Osteoblast (primary cell): ENCODE results near the gene TCF7L2. TPM values are rescaled to one million over a fixed set of nuclear protein-coding genes. Genes with fewer than 3 reads are reported as not detected.

Experiments used
- DNase-seq: peaks from one replicate; pipeline ENCODE4 v3.0.0; 2011; ENCODE audit warnings: low spot score, mixed read lengths; ENCODE audit not compliant: insufficient read length; ENCODE audit errors: missing footprints
- H2AFZ ChIP-seq: 2 replicates; pipeline ENCODE4 v1.6.0; 2011; ENCODE audit warnings: mild to moderate bottlenecking, low read length
- H3K27ac ChIP-seq: 2 replicates; pipeline ENCODE4 v1.5.1; 2011; ENCODE audit warnings: mild to moderate bottlenecking, low read depth, low read length, moderate library complexity
- H3K27me3 ChIP-seq: 2 replicates; pipeline ENCODE4 v1.6.0; 2012; ENCODE audit warnings: mild to moderate bottlenecking, control low read depth, inconsistent platforms, low read length, moderate library complexity; ENCODE audit not compliant: insufficient read depth
- H3K36me3 ChIP-seq: 2 replicates; pipeline ENCODE4 v1.5.1; 2011; ENCODE audit warnings: mild to moderate bottlenecking, low read length, control low read depth, moderate library complexity; ENCODE audit not compliant: insufficient read depth
- H3K4me1 ChIP-seq: 2 replicates; pipeline ENCODE4 v1.5.1; 2011; ENCODE audit warnings: mild to moderate bottlenecking, low read length, control low read depth, moderate library complexity; ENCODE audit not compliant: insufficient read depth
- H3K4me2 ChIP-seq: 2 replicates; pipeline ENCODE4 v1.6.0; 2011; ENCODE audit warnings: mild to moderate bottlenecking, low read length; ENCODE audit not compliant: insufficient read depth
- H3K4me3 ChIP-seq: fragments of 200-600 bp; sonication (generic); 3 replicates; pipeline ENCODE4 v1.5.1; 2012; ENCODE audit warnings: mild to moderate bottlenecking, low read length, inconsistent platforms; ENCODE audit not compliant: insufficient read depth
- H3K79me2 ChIP-seq: 2 replicates; pipeline ENCODE4 v1.6.0; 2012; ENCODE audit warnings: mild to moderate bottlenecking, low read length, control low read depth, inconsistent platforms; ENCODE audit not compliant: insufficient read depth
- H3K9me3 ChIP-seq: 2 replicates; pipeline ENCODE4 v1.5.1; 2011; ENCODE audit warnings: low read depth, low read length, control low read depth
- H4K20me1 ChIP-seq: 2 replicates; pipeline ENCODE4 v1.6.0; 2012; ENCODE audit warnings: mild to moderate bottlenecking, low read length, control low read depth; ENCODE audit not compliant: insufficient read depth
- total RNA-seq: library from RNA; depleted of rRNA; stranded (reverse); fragments of >200 nt; gene quantifications from 2 replicates; pipeline ENCODE4 v1.2.3, GENCODE V29; 2012
- TF ChIP-seq, protein P1 (sequence below): IDR thresholded peaks from 2 replicates; pipeline ENCODE4 v1.5.1; 2011; ENCODE audit warnings: mild to moderate bottlenecking, low read depth, low read length, moderate library complexity; ENCODE audit errors: extremely low read depth

The TCF7L2 gene
- total RNA-seq, 1 donor = 9.0 TPM

DNA sequence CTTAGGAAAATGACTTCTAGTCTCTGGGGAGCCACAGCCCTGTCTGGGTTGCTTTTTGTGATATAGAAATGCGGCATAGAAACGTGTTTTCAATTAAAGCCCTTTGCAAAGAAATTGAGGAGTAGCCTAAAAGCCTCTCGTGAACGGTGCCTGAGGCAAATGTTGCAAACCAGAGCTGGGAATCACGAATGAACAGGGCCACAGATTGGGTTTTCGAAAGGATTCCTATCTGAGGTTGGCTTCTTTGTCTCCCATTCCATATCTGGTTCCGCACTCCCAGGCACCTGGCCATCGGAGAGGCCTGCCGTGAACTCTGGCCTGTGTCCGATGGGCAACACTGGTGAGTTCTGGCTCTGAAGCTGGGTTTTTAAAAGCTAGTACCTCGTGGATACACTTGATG, 221.6 kb downstream of the TCF7L2 start:
- H4K20me1 ChIP-seq = no peaks in the 10 kb centered on the region
- no peaks in the 10 kb centered on the region for H3K36me3 ChIP-seq
- no peaks in the 10 kb centered on the region for H3K27me3 ChIP-seq
- no peak overlapping the region for H3K27ac ChIP-seq
- no peak overlapping the region for H3K4me2 ChIP-seq
- no peaks in the 10 kb centered on the region for H3K4me1 ChIP-seq
- H2AFZ ChIP-seq = no peak overlapping the region
- H3K9me3 ChIP-seq = no peaks in the 10 kb centered on the region
- no peak for DNase-seq
- no peak overlapping the region for H3K4me3 ChIP-seq
- H3K79me2 ChIP-seq = no peaks in the 10 kb centered on the region
- TF ChIP-seq, protein P1, sequence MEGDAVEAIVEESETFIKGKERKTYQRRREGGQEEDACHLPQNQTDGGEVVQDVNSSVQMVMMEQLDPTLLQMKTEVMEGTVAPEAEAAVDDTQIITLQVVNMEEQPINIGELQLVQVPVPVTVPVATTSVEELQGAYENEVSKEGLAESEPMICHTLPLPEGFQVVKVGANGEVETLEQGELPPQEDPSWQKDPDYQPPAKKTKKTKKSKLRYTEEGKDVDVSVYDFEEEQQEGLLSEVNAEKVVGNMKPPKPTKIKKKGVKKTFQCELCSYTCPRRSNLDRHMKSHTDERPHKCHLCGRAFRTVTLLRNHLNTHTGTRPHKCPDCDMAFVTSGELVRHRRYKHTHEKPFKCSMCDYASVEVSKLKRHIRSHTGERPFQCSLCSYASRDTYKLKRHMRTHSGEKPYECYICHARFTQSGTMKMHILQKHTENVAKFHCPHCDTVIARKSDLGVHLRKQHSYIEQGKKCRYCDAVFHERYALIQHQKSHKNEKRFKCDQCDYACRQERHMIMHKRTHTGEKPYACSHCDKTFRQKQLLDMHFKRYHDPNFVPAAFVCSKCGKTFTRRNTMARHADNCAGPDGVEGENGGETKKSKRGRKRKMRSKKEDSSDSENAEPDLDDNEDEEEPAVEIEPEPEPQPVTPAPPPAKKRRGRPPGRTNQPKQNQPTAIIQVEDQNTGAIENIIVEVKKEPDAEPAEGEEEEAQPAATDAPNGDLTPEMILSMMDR = no peak

DNA sequence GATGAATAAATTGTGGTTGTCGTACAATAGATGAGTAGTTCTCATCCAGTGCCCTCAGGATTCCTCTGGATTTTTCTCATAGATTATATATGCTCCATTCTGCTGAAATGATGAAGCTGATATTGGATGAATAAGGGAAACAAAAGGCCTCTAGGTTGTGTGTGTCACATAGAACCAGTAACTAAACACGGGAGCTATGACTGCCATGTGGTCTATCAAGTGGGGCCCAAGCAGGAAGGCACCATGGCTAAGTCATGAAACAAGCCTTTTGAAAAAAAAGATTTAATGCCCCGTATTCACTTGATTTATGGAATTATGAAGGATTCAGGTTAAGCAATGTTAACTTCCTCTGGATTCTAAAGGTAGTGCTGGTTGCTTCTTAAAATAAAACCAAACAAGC, 225.1 kb downstream of the TCF7L2 start:
- no peaks in the 10 kb centered on the region for H4K20me1 ChIP-seq
- no peaks in the 10 kb centered on the region for H3K36me3 ChIP-seq
- no peaks in the 10 kb centered on the region for H3K79me2 ChIP-seq

DNA sequence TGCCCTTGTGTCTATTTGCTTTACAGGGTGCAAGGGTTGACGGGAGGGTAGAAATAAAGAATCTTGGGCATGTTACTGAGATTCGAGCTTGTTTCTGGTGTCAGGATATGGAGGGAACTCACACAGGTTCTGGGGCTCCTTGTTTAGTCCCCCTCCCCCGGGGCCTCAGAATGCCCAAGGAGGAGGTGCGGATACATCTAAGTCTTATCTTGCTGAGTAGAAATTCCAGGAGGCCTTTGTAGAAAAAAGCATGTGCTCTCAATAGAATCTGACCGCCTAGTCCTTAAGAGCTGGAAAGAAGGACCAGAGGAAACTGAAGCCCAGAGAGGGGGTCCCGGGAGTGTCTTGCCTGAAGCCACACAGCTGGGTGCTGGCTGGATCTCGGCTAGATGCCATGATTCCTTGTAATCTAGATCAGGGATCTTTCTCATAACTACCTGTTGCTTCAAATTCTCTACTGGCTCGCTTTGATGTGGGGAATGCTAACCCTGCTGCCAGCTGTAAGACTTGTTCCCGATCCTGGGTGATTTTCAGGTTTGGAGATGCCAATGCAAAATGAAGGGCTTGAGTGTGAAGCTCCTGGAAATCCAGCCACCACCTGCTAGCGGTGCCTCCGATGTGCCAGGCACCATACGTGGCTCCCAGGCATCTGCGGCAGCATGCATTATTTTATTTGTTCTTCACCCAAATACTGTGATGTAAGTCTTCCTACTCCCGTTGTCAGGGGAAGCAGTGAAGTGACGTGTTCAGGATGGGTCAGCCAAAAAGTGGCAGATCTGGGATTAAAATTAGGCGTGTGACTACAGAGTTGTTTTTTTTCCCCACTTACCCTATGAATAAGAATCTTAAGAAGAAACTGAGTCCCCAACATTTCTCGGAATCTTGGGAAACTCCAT, 226.0 kb downstream of the TCF7L2 start:
- no peaks in the 10 kb centered on the region for H3K9me3 ChIP-seq
- H3K4me1 ChIP-seq = no peaks in the 10 kb centered on the region
- TF ChIP-seq, protein P1 = no peak
- H2AFZ ChIP-seq = no peak overlapping the region
- H4K20me1 ChIP-seq = no peaks in the 10 kb centered on the region
- H3K4me3 ChIP-seq = no peak overlapping the region
- no peaks in the 10 kb centered on the region for H3K79me2 ChIP-seq
- no peaks in the 10 kb centered on the region for H3K36me3 ChIP-seq
- no peaks in the 10 kb centered on the region for H3K27me3 ChIP-seq
- H3K4me2 ChIP-seq = no peak overlapping the region
- no peak overlapping the region for H3K27ac ChIP-seq
- no peak for DNase-seq

More for the DNA sequence above, 225.1 kb downstream of the TCF7L2 start:
- H3K4me1 ChIP-seq = no peaks in the 10 kb centered on the region
- no peak for DNase-seq
- no peak overlapping the region for H3K4me3 ChIP-seq
- no peak overlapping the region for H3K4me2 ChIP-seq
- TF ChIP-seq, protein P1 = no peak
- H3K27ac ChIP-seq = no peak overlapping the region
- no peaks in the 10 kb centered on the region for H3K27me3 ChIP-seq
- H2AFZ ChIP-seq = no peak overlapping the region
- no peaks in the 10 kb centered on the region for H3K9me3 ChIP-seq

DNA sequence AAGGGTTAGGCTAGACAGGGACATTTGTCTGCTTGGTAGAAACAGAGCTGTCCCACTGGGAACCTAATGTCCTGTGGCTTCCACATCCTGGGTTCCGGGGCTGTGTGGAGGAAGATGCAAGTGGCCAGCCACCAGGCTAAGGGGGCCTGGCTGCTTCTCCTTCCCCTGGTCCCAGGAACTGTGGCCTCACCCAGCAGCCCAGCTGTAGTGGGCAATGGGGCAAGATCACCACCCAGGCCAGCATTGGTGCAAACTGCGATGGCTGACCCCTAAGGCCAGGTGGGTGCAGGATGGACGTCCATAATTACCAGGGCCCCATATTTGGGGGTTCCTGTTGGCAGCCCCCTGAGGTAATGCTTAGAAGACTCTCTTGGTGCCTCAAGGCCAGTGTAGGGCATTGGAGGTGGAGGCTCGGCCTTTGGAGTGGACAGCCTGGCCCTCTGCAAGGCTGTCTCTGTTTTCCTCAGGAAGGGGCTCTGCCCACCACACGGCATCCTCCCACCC, 226.7 kb downstream of the TCF7L2 start:
- no peak overlapping the region for H3K4me2 ChIP-seq
- H3K4me1 ChIP-seq = no peaks in the 10 kb centered on the region
- H3K4me3 ChIP-seq = no peak overlapping the region
- no peaks in the 10 kb centered on the region for H3K27me3 ChIP-seq
- TF ChIP-seq, protein P1 = no peak
- no peaks in the 10 kb centered on the region for H3K9me3 ChIP-seq
- H4K20me1 ChIP-seq = no peaks in the 10 kb centered on the region
- no peak overlapping the region for H3K27ac ChIP-seq
- H2AFZ ChIP-seq = no peak overlapping the region
- no peaks in the 10 kb centered on the region for H3K79me2 ChIP-seq
- no peak for DNase-seq
- no peaks in the 10 kb centered on the region for H3K36me3 ChIP-seq
